ENCODE measurements around the gene DOCK9. TPM values are rescaled to one million over a fixed set of nuclear protein-coding genes. Genes with fewer than 3 reads are reported as not detected.

DOCK9 gene
- total and polyA plus RNA-seq, 2 donors (not counting 3 experiments of a cell fraction or from before 2014, with no cell fraction given) = 147 to 323 TPM

DNA sequence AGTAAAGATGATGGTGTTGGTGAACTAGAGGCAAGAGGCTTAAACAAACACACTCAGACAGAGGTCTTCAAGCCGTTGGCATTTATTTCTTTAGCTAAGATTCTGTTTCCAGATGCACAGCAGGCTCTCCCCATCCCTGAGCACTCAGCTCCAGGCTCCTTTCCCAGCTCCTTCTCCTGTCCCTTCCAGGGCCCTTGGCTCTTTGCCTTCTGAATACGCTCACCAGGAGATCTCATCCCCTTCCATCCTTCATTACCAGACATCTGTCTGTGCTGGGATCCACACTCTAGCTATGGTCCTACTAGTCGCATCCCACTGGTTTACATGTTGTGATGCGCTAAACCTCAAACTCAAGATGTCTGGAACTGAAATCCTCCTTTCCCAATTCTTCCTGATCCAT lies 25.3 kb upstream of the DOCK9 start:
- Histone ChIP-seq H3K9me3 (replicated peaks; ENCODE audit: control insufficient read depth, insufficient read depth, low read length) (no peaks in the 10 kb centered on the region), H4K20me1 (replicated peaks; ENCODE audit: control insufficient read depth, extremely low read depth, insufficient read depth, low read length) (no peaks in the 10 kb centered on the region), H3K4me3 (replicated peaks in 1 of 3; ENCODE audit: insufficient read depth in 1 of 3, low read depth in 1 of 3, low read length in 3 of 3) (no peak overlapping the region), H3K9me1 (replicated peaks; ENCODE audit: control insufficient read depth, extremely low read depth, insufficient read depth, low read length) (no peaks in the 10 kb centered on the region), H3K4me2 (ENCODE audit: insufficient read depth, low read length) (no peak overlapping the region), H3K27ac (ENCODE audit: insufficient read depth, low read depth, low read length) (no peak overlapping the region), H3K27me3 (ENCODE audit: control insufficient read depth in 2 of 2, insufficient read depth in 2 of 2, low read length in 2 of 2) (no peaks in the 10 kb centered on the region), H3K9ac (replicated peaks; ENCODE audit: extremely low read depth, insufficient read depth, low read length) (no peak overlapping the region), H3K79me2 (ENCODE audit: control insufficient read depth, insufficient read depth, low read length) (no peaks in the 10 kb centered on the region), H3K36me3 (ENCODE audit: control insufficient read depth in 2 of 2, extremely low read depth in 1 of 2, insufficient read depth in 2 of 2, low read length in 2 of 2) (no peaks in the 10 kb centered on the region), H3K4me1 (ENCODE audit: control insufficient read depth, extremely low read depth, insufficient read depth, low read length) (peaks cover 43% of the 10 kb centered on the region), H2AFZ (ENCODE audit: low read depth, low read length) (no peak overlapping the region)
- dilution Hi-C loops (cut with MboI; ENCODE audit: extremely low pct_ligation_motif_present, low sequenced_read_pairs) (no loop called here), intact Hi-C loops (cut with micrococcal nuclease) (no loop called here)
- TF ChIP-seq, protein P1, sequence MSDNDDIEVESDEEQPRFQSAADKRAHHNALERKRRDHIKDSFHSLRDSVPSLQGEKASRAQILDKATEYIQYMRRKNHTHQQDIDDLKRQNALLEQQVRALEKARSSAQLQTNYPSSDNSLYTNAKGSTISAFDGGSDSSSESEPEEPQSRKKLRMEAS (IDR thresholded peaks at IDR 0.05; ENCODE audit: insufficient read depth, insufficient read length) = no peak
- TF ChIP-seq JUN (IDR thresholded peaks at IDR 0.05; ENCODE audit: borderline replicate concordance, insufficient read depth, insufficient read length, low read depth) = no peak
- TF ChIP-seq EZH2 (IDR thresholded peaks at IDR 0.05; ENCODE audit: borderline replicate concordance, low read depth, low read length, severe bottlenecking) = no peak
- TF ChIP-seq, protein P2, sequence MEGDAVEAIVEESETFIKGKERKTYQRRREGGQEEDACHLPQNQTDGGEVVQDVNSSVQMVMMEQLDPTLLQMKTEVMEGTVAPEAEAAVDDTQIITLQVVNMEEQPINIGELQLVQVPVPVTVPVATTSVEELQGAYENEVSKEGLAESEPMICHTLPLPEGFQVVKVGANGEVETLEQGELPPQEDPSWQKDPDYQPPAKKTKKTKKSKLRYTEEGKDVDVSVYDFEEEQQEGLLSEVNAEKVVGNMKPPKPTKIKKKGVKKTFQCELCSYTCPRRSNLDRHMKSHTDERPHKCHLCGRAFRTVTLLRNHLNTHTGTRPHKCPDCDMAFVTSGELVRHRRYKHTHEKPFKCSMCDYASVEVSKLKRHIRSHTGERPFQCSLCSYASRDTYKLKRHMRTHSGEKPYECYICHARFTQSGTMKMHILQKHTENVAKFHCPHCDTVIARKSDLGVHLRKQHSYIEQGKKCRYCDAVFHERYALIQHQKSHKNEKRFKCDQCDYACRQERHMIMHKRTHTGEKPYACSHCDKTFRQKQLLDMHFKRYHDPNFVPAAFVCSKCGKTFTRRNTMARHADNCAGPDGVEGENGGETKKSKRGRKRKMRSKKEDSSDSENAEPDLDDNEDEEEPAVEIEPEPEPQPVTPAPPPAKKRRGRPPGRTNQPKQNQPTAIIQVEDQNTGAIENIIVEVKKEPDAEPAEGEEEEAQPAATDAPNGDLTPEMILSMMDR (IDR thresholded peaks at IDR 0.05; ENCODE audit: extremely low read depth in 1 of 2, insufficient read depth in 1 of 2, low read depth in 1 of 2, low read length in 2 of 2) = no peak
- no peak for TF ChIP-seq POLR2A (IDR thresholded peaks at IDR 0.05; ENCODE audit: low read depth, low read length)
- TF ChIP-seq FOS (IDR thresholded peaks at IDR 0.05; ENCODE audit: borderline replicate concordance, insufficient read depth, low read length) = no peak
- TF ChIP-seq GATA2 (IDR thresholded peaks at IDR 0.05; ENCODE audit: insufficient read depth, insufficient read length, low read depth, low read length) = no peak
- TF ChIP-seq MYC (IDR thresholded peaks at IDR 0.05; ENCODE audit: low read depth, low read length) = no peak
- TF ChIP-seq POLR2AphosphoS5 (IDR thresholded peaks at IDR 0.05; ENCODE audit: insufficient read depth, low read depth, low read length) = no peak
- POLR2A ChIA-PET = interaction anchor here (0.6 kb wide), 1 partner anchor 22 kb away, joined by 4 read pairs; no protein-coding TSS in a partner anchor
- BruUV-seq (replicated peaks) = no TSS peak
- CTCF ChIA-PET = interaction anchor here (0.7 kb wide), 1 partner anchor 163 kb away, joined by 3 read pairs; no protein-coding TSS in a partner anchor
- no peak for DNase-seq (ENCODE audit: low read depth, low spot score)
- no peak for FAIRE-seq

All from endothelial cell of umbilical vein (primary cell).